GM21528 (cell line): Measurements from ENCODE around the gene TIGAR.

Experiments
- ATAC-seq: cut with Tn5 transposase; IDR thresholded peaks from one replicate; pipeline ENCODE4 v1.9.1; 2021; ENCODE audit warnings: mild to moderate bottlenecking, moderate library complexity; ENCODE audit not compliant: unreplicated experiment, low FRiP score

Gene TIGAR, protein sequence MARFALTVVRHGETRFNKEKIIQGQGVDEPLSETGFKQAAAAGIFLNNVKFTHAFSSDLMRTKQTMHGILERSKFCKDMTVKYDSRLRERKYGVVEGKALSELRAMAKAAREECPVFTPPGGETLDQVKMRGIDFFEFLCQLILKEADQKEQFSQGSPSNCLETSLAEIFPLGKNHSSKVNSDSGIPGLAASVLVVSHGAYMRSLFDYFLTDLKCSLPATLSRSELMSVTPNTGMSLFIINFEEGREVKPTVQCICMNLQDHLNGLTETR

DNA sequence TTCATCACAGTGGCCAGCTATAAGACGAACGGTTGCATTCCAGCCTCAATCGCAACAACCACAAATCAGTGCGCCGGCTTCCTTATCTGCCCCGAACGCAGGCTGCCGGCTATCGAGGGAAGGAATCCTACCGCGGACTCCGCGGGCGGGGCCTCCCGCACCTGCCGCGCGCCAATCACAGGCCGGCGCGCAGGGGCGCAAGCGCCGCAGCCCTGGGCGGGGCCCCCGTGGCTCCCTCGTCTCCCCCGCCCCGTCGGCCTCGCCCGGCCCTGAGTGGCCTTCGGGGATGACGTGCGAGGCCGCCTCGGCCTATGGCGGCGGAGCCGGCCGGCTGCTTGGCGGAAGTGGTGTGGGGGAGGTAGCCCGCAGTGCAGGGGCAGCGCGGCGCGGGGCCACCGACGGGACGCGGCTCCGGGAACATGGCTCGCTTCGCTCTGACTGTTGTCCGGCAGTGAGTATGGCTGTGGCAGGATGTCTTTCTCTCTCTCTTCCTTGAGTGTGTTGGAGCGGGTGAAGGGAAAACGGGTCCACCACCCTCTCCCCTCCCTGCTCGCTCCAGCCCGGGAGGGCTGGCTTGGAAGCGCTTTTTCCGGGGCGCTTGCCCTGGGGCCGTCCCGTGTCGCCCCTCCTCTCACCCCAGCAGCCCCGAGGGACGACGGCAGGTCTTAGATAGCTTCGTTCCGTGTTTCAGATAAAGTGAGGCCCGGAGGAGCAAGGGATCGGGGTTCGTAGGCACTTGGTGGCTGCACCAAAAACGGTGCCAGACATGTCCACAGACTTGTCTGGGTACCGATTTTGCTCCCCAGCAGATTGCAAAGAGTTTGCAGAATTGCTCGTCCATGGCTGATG, at the start of gene TIGAR:
Gene TIGAR (plus strand): TSS at position 361 of the 849 bp plus-strand sequence. CDS start 59 bp downstream, at position 420.
- ATAC-seq = peak; percentile 89

DNA sequence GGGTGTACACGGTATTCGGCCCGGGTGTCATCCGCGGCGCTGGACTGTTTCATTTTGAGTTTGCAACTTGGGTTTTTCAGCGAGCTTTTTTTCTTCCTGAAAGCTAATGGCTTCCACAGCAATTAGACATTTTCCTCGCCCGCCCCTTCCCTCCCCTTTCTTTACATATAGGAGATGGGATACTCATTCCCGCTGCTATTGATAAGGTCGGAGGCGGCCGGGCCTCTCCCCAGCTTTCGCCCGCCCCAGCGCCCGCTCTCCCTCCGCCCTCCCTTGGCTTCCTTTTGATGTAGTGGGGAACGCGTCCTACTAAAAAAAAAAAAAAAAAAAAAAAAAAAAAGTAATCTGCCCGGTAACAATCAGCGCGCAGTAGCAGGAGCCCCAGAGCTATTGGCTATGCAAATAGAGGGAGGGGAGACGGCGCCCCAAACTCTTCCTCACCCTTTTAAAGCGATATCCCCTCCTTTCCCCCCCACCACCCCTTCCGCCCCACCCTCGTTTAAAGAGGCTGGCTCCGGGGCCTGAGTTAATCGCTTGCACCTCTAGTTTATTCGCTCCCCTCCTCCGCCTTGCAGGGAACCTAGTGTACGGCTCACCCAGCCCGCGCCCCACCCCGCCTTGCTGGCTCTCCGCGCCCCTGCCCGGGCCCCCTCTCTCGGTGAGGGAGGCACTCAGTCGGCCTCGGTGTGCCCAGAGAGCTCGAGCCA, 49.1 kb upstream of the TIGAR start:
- ATAC-seq = peak; percentile 48

DNA sequence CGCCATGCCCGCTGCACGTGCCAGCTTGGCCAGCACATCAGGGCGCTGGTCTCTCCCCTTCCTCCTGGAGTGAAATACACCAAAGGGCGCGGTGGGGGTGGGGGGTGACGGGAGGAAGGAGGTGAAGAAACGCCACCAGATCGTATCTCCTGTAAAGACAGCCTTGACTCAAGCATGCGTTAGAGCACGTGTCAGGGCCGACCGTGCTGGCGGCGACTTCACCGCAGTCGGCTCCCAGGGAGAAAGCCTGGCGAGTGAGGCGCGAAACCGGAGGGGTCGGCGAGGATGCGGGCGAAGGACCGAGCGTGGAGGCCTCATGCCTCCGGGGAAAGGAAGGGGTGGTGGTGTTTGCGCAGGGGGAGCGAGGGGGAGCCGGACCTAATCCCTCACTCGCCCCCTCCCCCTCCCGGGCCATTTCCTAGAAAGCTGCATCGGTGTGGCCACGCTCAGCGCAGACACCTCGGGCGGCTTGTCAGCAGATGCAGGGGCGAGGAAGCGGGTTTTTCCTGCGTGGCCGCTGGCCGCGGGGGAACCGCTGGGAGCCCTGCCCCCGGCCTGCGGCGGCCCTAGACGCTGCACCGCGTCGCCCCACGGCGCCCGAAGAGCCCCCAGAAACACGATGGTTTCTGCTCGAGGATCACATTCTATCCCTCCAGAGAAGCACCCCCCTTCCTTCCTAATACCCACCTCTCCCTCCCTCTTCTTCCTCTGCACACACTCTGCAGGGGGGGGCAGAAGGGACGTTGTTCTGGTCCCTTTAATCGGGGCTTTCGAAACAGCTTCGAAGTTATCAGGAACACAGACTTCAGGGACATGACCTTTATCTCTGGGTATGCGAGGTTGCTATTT, 48.4 kb upstream of the TIGAR start:
- peak; percentile 4 for ATAC-seq

DNA sequence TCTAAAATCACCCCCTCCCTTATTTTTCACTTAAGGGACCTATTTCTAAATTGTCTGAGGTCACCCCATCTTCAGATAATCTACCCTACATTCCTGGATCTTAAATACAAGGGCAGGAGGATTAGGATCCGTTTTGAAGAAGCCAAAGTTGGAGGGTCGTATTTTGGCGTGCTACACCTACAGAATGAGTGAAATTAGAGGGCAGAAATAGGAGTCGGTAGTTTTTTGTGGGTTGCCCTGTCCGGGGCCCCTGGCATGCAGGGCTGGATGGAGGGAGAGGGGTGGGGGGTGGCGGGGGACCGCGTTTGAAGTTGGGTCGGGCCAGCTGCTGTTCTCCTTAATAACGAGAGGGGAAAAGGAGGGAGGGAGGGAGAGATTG, 47.8 kb upstream of the TIGAR start:
- no peak for ATAC-seq

DNA sequence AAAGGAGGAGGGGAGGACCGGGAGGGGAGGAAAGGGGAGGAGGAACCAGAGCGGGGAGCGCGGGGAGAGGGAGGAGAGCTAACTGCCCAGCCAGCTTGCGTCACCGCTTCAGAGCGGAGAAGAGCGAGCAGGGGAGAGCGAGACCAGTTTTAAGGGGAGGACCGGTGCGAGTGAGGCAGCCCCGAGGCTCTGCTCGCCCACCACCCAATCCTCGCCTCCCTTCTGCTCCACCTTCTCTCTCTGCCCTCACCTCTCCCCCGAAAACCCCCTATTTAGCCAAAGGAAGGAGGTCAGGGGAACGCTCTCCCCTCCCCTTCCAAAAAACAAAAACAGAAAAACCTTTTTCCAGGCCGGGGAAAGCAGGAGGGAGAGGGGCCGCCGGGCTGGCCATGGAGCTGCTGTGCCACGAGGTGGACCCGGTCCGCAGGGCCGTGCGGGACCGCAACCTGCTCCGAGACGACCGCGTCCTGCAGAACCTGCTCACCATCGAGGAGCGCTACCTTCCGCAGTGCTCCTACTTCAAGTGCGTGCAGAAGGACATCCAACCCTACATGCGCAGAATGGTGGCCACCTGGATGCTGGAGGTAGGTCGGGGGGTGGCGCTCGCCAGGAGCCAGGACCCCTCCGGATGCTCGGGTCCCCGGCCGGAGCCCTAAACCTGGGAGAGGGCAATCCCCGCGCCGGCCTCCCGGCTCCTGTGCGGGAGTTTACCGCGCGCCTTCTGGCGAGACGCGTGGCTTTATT, 47.2 kb upstream of the TIGAR start, which contains the start of gene CCND2:
Gene CCND2 (plus strand): TSS at position 111 of the 744 bp plus-strand sequence. CDS start 279 bp downstream, at position 390.
- ATAC-seq = peak; percentile 23

DNA sequence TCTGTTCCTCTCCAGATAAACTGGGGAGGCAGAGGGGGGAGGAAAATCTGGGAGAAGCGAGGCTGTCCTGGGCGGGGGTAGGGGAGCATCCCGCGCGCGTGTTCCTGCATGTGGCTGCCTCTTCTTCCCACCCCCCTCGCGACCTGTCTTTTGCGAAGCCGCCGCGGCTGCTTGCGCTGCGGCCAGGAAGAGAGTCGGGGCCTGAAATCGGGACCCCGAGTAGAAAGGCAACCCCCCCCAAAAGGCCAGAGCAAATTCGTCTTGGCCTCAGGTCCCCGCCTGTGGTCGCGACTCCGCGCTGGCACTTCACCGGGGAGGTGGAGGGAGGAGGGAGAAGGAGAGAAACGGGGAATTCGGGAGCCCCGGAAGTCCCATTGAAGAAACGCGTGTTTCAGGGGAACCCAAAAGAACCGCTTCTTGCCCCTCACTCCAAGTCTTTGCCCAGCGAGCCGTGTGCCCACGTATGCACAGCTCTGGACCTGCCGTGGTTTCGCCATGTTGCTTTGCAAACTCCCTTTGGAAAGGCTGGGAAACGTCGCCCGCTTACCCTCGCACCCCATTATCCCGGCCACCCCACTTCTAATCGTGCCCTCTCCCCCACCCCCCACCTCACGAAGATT, 46.5 kb upstream of the TIGAR start:
- ATAC-seq = no peak

DNA sequence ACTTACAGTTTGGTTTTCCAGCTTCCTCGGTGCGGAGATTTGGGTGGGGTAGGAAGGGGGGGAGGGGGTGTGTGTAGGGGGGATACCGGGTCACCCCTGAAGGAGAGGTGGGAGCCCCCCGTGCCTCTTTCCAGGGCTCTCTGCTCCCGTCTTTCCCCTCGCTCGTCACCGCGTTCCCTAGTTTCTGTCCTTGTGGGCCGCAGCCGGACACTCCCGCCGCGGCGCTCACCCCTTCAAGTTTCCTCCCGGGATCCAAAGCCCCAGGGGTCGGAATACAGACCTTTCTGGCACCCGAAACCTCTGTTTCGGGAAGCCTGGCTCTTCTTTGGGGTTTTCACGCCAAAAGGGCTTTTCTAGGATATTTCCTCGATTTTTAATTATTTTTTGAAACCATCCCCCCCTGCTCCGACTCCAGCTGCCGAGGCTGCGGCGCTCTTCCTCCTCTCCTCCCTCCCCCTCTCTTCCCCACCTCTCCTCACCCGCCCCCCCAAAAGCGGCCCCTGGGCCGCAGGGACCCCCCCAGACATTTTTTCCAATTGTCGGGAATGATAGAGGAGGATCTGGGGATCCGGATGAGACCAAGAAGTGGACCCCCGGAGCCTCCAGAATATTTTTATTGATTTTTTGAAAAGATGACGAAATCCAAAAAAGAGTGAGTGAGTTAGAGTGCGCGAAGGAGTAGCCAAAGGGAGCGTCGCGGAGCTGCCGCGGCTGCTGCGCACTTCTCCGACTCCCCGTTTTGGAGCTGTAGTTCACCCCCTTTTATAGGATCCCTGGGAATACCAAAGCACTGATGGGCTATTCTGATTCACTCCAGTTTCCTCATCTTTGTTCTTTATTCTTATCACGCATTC, 45.8 kb upstream of the TIGAR start:
- no peak for ATAC-seq

DNA sequence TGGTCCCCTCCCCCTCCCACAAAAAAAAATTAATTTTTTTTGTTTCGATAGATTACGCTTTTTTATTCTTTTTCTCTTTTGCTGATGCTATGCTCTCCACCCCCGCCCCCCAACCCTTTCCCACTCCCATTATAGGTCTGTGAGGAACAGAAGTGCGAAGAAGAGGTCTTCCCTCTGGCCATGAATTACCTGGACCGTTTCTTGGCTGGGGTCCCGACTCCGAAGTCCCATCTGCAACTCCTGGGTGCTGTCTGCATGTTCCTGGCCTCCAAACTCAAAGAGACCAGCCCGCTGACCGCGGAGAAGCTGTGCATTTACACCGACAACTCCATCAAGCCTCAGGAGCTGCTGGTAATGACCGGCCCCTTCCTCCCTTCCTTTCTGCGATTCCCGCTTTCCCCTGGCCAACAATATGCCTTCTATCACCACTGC, 45.1 kb upstream of the TIGAR start:
- ATAC-seq = no peak

DNA sequence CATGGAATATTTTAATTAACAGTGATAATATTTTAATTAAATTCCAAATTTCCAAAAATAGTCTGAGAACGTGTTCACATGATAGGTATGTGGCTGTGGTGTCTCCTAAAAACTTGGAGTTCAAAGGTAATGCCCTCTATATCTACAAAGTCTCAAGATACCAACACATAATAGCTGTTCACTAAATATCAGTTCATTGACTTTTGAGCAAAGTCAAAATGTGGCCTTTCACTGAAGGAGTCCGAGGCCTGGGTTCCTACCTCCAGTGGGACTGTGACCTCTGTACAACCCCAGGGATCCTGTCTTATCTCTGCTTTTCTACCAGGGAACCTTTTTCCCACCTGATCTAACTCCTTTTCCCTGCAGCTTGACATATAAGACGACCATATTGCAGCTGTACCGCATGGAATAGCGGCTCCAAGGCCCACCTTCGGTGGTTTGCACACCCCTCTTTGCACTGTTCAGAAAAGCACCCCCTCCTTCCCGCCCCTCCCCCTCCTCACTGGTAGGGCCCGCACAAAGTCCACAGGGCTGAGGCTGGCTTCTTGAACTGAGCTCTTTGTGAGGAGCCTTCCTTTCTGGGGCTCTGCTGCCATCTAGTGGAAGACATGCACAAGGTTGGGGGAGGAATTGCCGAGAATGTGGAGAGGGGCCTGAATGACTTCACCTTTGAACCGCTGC, 44.3 kb upstream of the TIGAR start:
- ATAC-seq = no peak

DNA sequence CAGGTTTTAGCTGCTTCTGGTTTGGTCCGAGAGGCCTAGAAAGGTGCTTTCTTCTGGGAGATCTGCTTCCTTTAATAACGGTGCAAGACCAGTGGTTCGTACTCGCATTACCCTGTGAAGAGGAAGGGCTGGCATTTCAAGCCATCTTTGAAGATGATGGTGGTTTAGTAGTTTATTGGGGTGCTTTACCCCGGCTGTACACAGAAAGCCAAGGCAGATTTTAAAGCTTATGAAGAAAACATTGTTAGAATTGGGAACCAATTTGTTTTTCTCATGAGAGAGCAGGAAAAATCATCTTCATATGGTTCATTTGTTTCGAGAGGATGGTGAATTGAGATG, 43.8 kb upstream of the TIGAR start:
- no peak for ATAC-seq

DNA sequence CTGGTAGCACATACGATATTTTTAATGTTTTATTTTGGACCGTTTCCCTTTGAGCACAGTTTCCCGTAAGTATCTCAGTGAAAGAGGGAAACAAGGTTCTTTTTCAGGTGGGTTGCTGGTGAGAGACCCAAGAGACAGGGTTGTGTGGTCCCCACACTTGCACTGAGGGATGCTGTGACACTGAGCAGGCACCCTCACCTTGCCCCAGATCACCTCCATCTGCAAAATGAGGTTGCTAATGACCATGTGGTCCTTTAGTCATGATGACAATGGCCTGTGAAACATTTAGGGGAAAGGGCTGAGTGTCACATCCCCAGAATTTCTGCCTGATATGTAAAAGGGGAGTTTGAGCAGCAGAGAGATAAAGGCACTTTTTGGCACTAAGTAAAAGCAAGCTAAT, 43.2 kb upstream of the TIGAR start:
- ATAC-seq = no peak

DNA sequence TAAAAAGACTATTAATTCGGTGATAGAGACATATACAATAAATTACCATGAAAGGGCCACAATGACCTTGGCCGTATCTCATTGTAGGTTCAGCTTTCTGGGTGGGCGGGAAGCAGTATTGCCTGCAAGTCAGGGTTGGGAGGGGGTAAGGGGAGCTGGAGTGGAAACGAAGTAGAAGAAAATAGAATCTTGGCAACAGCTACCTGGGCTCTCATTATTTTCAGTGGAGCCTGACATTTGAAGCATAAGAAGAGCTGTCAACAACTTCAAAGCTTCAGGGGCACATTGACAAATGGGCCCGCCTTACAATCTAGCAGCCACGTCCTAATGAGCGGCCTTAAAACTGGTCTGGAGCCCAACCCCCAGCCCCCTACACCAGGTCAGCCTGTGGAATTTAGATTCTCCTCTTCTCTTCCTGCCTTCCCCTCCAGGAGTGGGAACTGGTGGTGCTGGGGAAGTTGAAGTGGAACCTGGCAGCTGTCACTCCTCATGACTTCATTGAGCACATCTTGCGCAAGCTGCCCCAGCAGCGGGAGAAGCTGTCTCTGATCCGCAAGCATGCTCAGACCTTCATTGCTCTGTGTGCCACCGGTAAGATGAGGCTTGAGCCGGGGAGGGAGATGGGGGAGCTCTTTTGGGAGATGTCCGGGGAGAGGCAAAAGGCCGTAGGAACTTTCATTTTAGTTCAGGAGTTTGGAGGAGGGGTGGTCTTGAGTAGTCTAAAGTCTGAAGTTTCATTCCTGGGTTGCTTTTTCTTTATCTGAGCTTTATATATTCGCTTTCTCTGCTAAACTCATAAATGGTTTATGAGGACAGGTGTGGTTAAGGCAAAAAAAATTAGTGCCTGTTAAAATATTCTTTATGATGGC, 42.5 kb upstream of the TIGAR start:
- no peak for ATAC-seq

DNA sequence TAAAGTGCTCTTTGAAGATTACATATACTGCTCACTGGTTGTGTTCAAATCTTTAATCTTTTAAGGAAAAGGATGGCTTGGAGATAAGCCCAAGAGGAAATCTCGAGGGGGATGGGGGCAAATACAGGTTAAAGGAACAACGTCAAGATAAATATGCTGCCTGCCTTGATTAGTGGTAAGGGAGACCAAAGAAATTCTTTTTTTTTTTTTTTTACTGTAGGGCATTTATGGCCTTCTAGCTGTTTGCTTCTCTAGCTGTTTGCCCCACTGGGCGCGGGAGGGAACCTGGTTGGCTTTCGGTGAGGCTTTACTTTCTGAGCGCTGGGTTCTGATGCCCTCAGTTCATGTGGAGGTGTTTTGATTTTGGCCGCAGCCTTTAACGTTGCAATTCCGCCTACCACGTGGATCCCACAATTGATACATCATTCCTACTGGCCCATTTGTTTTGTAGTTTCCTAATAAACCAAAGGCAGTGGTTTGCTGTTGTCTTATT, 41.8 kb upstream of the TIGAR start:
- ATAC-seq = no peak

DNA sequence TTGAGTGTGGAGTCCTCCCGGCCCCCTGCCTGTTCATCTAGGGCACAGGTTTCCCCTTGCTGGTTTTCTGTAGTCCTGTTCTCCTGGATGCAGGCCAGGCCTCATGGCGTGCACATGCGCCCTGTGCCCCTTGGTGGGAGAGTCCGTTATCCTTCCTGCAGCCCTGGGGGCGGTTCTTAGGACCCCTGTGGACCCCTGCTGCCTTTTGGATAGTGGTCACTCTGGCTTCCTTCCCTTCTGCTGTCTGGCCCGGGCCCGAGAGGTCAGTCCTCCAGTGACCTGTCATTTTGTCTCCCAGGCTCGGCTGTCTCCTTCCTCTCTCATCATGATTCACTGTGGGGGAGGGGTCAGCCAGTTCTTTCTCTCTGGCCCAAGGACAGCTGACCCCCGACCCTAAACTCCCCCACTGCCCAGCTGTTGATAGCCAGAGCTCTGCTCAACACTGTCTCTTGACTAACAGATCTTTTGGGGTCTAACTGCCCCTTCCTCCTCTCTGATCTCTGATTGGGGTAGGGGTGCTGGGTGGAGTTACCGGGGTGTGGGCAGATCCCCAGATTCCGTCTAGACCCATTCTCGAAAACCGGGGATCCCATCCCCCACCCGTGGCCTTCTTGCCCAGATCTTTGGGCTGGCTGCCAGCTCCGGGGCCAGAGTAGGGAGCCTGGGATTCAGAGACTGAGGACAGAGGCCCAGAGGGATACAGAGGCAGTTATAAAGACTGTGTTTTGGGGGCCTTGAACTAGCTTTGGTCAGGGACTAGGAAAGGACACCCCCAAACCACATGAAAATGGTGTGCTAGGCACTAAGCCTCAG, 40.5 kb upstream of the TIGAR start:
- no peak for ATAC-seq

DNA sequence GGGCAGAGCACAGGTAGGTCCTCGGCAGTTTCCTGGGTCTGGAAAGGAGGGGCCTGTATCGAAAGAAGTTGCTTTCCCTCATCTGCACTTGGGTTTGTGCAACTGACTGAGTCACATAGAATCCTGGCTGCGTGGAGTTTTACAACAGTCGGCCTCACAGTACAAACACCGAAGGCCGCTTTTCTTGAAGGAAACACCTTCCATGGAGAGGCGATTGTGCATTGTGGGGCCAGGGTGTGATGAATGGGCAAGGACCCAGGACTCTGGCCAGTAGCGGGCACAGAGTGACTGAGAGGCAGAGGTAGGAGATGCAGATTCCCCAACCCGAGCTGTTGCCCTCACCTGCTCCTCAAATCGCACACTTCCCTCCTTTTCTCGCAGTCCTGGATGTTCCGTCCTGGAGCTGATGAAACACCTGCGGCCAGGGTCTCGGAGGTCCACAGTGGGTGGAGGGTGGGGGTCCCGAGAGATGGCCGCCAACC, 39.8 kb upstream of the TIGAR start:
- ATAC-seq = no peak
